Immature natural killer cell (primary cell): ENCODE measurements around the gene PRICKLE1. TPM values are rescaled to one million over a fixed set of nuclear protein-coding genes. Genes with fewer than 3 reads are reported as not detected.
A peak's percentile ranks its signal among the peaks of the same experiment; 100 is the strongest.

ENCODE experiments used
- DNase-seq, 3 donors: peaks; one replicate each; pipeline ENCODE4 v3.0.0; 2022; ENCODE audit warnings: mixed read lengths in 1 of 3
- H3K27ac Mint-ChIP-seq, 6 donors: one replicate each; pipeline ENCODE4 v1.8.0; 2020; ENCODE audit warnings: mixed read lengths in 6 of 6, mild to moderate bottlenecking in 5 of 6, inconsistent platforms in 4 of 6, moderate library complexity in 3 of 6
- H3K27me3 Mint-ChIP-seq, 3 donors: one replicate each; pipeline ENCODE4 v1.8.0; 2020 to 2021; ENCODE audit warnings: low read depth in 3 of 3, mild to moderate bottlenecking in 3 of 3, mixed read lengths in 3 of 3, moderate library complexity in 3 of 3, inconsistent platforms in 1 of 3
- H3K36me3 Mint-ChIP-seq, 3 donors: one replicate each; pipeline ENCODE4 v1.8.0; 2020; ENCODE audit warnings: mixed read lengths in 3 of 3, inconsistent platforms in 2 of 3, mild to moderate bottlenecking in 2 of 3
- H3K4me1 Mint-ChIP-seq, 2 donors: one replicate each; pipeline ENCODE4 v1.8.0; 2020; ENCODE audit warnings: inconsistent platforms in 2 of 2, mild to moderate bottlenecking in 2 of 2, mixed read lengths in 2 of 2, moderate library complexity in 1 of 2
- H3K4me3 Mint-ChIP-seq, 5 donors: one replicate each; pipeline ENCODE4 v1.8.0; 2020; ENCODE audit warnings: mild to moderate bottlenecking in 5 of 5, mixed read lengths in 5 of 5, inconsistent platforms in 3 of 5, moderate library complexity in 3 of 5
- H3K9me3 Mint-ChIP-seq, 6 donors: one replicate each; pipeline ENCODE4 v1.8.0; 2020; ENCODE audit warnings: mild to moderate bottlenecking in 6 of 6, mixed read lengths in 6 of 6, inconsistent platforms in 4 of 6, moderate library complexity in 3 of 6
- polyA plus RNA-seq, 3 donors: library from polyadenylated mRNA; unstranded; fragments of 300-500 nt; fragmentation: Illumina TruSeq; gene quantifications; one replicate each; pipeline ENCODE4 v1.2.3, GENCODE V29; 2021

Gene PRICKLE1
- polyA plus RNA-seq, 3 donors from 2014 or later, result 0.08 to 0.38 TPM; not detected in 1

DNA sequence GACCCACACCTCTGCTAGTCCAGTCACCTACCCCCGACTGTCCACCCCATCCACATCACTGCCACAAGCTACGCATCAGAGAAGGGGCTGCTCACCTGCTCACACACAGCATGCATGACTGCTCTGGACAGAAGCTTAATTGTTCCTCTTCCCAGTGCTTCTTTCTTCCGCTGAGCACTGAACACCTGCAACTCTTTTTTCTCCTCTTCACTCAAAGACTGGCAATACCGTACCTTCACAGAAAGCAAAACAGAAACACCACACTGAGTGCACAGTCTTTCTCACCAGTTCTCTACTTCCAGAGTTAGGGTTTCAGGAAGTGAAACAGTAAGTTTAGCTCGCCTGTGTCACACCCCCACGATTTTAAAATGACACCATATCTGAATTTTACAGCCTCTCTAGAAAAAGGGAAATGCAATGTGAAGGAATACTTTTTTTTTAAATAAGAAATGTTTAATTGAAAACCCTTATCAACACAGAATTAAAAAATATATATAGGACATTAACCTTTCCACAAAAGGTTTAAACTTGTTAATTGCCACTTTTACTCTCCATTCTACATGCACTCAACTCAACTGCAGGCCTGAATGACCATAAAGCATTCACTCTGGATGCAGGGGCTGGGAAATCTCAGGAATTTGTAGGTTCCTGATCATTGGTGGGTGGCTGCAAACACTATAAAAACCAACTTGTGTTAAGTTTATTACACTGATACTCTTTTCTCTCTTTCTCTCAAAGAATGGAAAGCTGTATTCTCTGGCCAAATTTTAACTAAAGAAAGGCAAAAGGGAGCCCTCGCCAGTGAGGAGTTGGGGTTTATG, 120.0 kb downstream of the PRICKLE1 start:
- H3K4me1 Mint-ChIP-seq, result peaks cover 21 to 27% of the 10 kb centered on the region in 2 donors
- H3K4me3 Mint-ChIP-seq, result peak overlapping the region; percentile 57 to 78 (median 72)
- H3K27me3 Mint-ChIP-seq, result peaks cover 0 to 10% (median 3%) of the 10 kb centered on the region in 3 donors
- peak overlapping the region in 3 of 6 donors; percentile 5 to 52 (median 51) for H3K27ac Mint-ChIP-seq
- no peaks in the 10 kb centered on the region for H3K9me3 Mint-ChIP-seq
- H3K36me3 Mint-ChIP-seq, result no peaks in the 10 kb centered on the region
- no peak for DNase-seq

DNA sequence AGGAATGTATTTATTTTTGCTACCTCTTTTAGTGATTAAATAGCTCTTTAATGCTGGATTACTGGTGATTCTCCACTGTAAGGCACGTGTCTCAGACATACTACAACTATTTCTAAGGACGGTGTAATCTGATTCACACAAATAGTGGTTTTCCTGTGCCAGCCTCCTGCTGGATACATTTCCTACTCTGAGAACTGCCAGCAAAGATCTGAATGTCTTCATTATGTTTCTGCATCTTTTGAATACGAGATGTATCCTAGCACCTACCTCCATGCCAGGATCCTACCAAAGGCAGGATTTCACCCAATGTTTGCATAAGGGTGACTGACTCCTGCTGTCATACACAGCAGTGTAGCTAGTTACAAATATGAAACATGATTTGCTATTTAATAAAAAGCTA, 120.6 kb downstream of the PRICKLE1 start:
- no peaks in the 10 kb centered on the region for H3K36me3 Mint-ChIP-seq
- no peak for DNase-seq
- no peaks in the 10 kb centered on the region for H3K9me3 Mint-ChIP-seq
- H3K4me3 Mint-ChIP-seq, result peak overlapping the region; percentile 57 to 78 (median 72)
- peaks cover 21 to 27% of the 10 kb centered on the region in 2 donors for H3K4me1 Mint-ChIP-seq
- H3K27me3 Mint-ChIP-seq, result peaks cover 0 to 10% (median 3%) of the 10 kb centered on the region in 3 donors
- H3K27ac Mint-ChIP-seq, result no peak overlapping the region

DNA sequence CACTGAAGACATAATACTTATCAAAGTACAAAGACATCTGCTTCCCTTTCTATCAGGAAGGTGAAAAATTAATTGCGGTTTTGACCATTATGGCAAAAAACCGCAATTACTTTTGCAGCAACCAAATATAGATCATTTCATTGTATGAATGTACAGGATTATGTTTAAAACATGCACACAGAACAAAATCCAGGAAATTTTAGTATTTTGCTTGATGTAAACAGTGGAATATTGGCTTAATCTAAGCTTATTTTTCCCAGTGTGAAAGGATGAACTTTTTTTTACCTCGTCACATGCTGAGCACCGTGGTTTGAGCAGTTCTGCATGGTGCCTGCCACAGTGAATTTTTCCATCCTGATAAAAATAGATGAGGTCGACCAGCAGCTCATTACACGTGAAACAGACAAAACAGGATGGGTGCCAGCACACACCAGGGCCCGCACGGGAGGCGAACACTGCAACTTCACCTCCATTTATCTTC, 121.2 kb downstream of the PRICKLE1 start:
- peaks cover 0 to 10% (median 3%) of the 10 kb centered on the region in 3 donors for H3K27me3 Mint-ChIP-seq
- DNase-seq, result no peak
- H3K9me3 Mint-ChIP-seq, result no peaks in the 10 kb centered on the region
- H3K27ac Mint-ChIP-seq, result no peak overlapping the region
- H3K36me3 Mint-ChIP-seq, result no peaks in the 10 kb centered on the region
- peak overlapping the region; percentile 44 to 78 (median 72) for H3K4me3 Mint-ChIP-seq
- H3K4me1 Mint-ChIP-seq, result peaks cover 21 to 27% of the 10 kb centered on the region in 2 donors

DNA sequence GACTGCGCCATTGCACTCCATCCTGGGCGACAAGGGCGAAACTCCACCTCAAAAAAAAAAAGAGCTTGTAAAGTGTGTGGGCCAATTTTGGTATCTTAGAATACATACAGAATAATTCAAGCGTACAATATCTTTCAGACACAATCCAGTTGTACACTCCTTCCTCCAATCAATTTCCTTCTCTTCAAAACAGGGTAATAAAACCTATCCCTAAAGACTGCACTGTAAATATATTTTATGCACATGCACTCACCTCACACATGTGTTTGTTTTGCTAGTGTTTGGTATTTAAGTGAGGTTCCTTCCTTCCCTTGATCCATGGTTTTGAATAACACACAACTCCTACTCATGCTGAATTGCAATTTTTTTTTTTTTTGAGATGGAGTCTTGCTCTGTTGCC, 125.9 kb downstream of the PRICKLE1 start:
- Mint-ChIP-seq H3K36me3 (no peaks in the 10 kb centered on the region), H3K27me3 (peaks cover 0 to 4% (median 0%) of the 10 kb centered on the region in 3 donors), H3K4me3 (no peak overlapping the region), H3K27ac (no peak overlapping the region), H3K4me1 (peaks cover 6 to 10% of the 10 kb centered on the region in 2 donors), H3K9me3 (no peaks in the 10 kb centered on the region)
- no peak for DNase-seq

DNA sequence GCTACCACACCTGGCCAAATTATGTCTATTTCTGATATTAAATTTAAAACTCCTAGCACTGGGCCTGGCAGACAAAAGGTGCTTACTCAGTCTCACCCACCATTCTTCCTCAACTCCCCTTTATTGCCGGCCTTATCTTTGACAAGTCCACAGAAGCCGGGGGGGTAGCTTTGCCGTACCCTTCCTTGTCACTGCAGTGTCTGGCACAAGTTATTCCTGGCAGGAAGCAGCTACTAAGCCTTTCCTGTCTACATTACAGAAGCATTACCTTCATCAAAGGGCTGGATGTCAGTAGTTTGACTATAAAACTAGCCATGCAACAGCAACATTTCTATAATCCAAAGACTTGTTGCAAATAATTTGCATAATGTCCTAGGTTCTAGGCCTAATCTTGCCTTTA, 127.1 kb downstream of the PRICKLE1 start:
- no peak overlapping the region for H3K4me3 Mint-ChIP-seq
- no peaks in the 10 kb centered on the region for H3K4me1 Mint-ChIP-seq

DNA sequence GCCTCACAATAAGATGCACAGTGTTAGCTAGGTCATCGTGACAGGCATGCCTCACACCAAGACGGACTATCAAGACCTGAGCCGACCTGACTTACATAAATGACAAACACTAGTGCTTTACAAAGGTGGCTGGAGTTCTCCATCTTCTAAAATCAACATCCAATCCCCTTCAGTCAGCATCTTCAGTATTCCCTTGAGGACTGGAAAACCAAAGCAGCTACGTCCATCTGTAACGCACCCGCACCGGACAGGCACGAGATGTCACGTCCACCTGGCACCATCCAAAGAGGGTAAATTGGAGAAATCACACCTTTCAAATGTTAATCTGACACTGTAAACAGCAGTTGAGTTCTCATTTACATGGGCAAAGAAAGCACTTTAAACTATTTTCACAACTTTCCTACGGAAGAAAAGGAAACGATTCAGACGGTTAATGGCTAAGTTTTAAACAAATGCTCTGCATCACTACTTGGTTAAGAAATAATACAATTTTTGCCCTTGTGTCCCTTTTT, 130.2 kb downstream of the PRICKLE1 start:
- DNase-seq, result no peak
- Mint-ChIP-seq H3K36me3 (no peaks in the 10 kb centered on the region), H3K4me1 (no peaks in the 10 kb centered on the region), H3K4me3 (no peak overlapping the region), H3K9me3 (no peaks in the 10 kb centered on the region), H3K27me3 (no peaks in the 10 kb centered on the region), H3K27ac (no peak overlapping the region)

More for the DNA sequence above, 127.1 kb downstream of the PRICKLE1 start:
- DNase-seq, result no peak
- Mint-ChIP-seq H3K36me3 (no peaks in the 10 kb centered on the region), H3K27ac (no peak overlapping the region), H3K9me3 (no peaks in the 10 kb centered on the region), H3K27me3 (no peaks in the 10 kb centered on the region)

DNA sequence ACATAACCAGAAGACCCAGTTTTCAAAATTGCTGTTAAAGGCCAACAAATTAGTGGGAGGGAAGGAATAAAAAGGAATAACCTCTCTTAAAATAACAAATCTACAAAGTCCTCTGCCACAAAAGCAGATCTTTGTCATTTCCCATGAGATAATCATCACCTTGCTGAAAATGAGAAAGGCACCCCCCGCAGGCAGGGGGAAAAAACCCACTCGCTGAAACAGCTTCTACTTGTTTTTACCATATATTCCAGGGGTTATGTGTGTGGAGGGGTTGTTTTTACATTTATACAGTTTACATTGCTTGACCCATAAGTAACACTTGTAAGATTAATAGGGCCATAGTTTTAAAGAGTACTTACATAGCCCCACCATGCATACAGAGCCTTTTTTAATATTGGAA, 131.0 kb downstream of the PRICKLE1 start:
- no peaks in the 10 kb centered on the region for H3K36me3 Mint-ChIP-seq

DNA sequence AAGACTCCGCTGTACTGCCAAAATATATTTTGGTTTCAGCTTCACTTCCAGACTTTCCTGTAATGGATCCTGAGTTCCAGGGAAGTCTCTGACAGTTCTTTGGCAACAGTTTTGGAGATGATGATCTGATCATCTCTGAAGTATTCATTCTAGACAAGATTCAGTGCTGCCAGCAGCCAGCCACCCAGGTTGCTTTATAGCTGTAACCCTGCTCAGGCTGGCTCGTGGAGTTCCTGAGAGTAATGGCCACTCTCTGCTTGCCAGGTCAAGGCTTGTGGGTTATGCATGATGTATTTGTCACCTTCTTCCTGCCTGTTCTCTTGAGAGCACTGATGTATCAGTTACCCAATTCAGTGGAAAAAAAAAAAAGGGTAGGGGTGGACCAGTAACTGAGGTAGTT, 139.3 kb downstream of the PRICKLE1 start:
- H3K27ac Mint-ChIP-seq, result peak overlapping the region in 1 of 6 donors; percentile 9

More for the DNA sequence above, 131.0 kb downstream of the PRICKLE1 start:
- Mint-ChIP-seq H3K4me1 (no peaks in the 10 kb centered on the region), H3K27ac (no peak overlapping the region), H3K4me3 (no peak overlapping the region), H3K9me3 (no peaks in the 10 kb centered on the region), H3K27me3 (no peaks in the 10 kb centered on the region)
- DNase-seq, result no peak

DNA sequence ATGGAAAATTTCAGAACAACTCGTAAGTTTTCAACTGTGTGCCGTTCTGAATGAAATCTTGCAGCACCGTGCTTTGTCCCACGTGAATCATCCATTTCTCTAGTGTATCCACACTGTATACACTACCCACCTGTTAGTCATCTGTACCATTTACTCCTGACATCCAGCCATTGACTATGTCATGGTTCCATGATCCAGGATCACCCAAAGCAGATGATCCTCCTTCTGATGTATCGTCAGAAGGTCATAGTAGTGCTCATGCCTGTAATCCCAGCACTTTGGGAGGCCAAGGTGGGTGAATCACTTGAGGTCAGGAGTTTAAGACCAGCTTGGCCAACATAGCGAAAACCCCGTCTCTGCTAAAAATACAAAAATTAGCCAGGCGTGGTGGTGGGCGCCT, 140.7 kb downstream of the PRICKLE1 start:
- DNase-seq, result no peak
- Mint-ChIP-seq H3K9me3 (peaks cover 0 to 5% (median 0%) of the 10 kb centered on the region in 6 donors), H3K36me3 (peaks cover 39 to 51% (median 49%) of the 10 kb centered on the region in 3 donors), H3K27ac (no peak overlapping the region), H3K27me3 (no peaks in the 10 kb centered on the region), H3K4me3 (no peak overlapping the region), H3K4me1 (no peaks in the 10 kb centered on the region)

More for the DNA sequence above, 139.3 kb downstream of the PRICKLE1 start:
- Mint-ChIP-seq H3K36me3 (peaks cover 28 to 37% (median 35%) of the 10 kb centered on the region in 3 donors), H3K4me3 (no peak overlapping the region), H3K4me1 (no peaks in the 10 kb centered on the region), H3K9me3 (no peaks in the 10 kb centered on the region), H3K27me3 (no peaks in the 10 kb centered on the region)
- DNase-seq, result no peak

DNA sequence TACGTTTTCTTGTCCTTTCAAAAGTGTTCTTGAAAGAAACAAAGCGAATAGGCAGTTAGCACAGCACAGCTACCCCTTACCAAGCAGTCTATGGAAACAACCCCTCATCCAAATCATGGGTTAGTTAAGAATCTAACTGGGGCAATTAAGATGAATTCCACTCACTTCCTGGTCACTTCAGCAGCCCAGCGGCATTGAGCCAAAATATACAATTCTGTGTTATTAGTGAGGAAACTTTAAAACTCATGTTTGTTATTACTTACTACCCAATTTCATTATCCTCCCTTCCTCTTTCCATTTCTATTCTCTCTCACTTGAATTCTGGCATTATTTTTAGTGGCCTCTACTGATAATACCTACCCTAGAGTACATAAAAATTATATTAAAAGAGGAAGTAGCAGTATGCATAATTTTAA, 142.2 kb downstream of the PRICKLE1 start:
- no peak overlapping the region for H3K27ac Mint-ChIP-seq
- H3K27me3 Mint-ChIP-seq, result no peaks in the 10 kb centered on the region
- peaks cover 44 to 66% (median 59%) of the 10 kb centered on the region in 3 donors for H3K36me3 Mint-ChIP-seq
- no peak overlapping the region for H3K4me3 Mint-ChIP-seq
- no peaks in the 10 kb centered on the region for H3K4me1 Mint-ChIP-seq
- peaks cover 0 to 5% (median 0%) of the 10 kb centered on the region in 6 donors for H3K9me3 Mint-ChIP-seq
- DNase-seq, result no peak

DNA sequence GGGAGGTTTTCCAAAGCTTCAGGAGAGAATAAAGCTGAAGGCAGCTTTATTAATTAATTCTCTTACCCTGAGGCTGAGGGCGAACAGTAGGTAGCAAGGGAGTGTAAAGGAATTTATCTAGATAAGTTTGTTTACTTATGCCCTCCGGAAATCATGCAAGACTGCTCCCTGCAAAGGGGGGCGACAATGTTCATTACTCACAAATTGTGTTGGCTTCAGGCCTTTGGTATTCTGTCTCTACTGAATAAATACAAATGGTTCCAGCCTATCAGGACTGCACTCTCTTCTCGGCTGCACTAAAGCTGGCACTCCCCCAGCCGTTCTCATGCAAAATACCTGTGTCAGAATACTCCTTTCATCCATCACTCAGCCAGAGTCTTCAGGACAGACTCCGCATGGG, 142.8 kb downstream of the PRICKLE1 start:
- no peak for DNase-seq
- no peak overlapping the region for H3K4me3 Mint-ChIP-seq
- no peaks in the 10 kb centered on the region for H3K27me3 Mint-ChIP-seq
- H3K4me1 Mint-ChIP-seq, result no peaks in the 10 kb centered on the region
- peaks cover 0 to 5% (median 0%) of the 10 kb centered on the region in 6 donors for H3K9me3 Mint-ChIP-seq
- H3K36me3 Mint-ChIP-seq, result peaks cover 49 to 72% (median 63%) of the 10 kb centered on the region in 3 donors
- no peak overlapping the region for H3K27ac Mint-ChIP-seq

DNA sequence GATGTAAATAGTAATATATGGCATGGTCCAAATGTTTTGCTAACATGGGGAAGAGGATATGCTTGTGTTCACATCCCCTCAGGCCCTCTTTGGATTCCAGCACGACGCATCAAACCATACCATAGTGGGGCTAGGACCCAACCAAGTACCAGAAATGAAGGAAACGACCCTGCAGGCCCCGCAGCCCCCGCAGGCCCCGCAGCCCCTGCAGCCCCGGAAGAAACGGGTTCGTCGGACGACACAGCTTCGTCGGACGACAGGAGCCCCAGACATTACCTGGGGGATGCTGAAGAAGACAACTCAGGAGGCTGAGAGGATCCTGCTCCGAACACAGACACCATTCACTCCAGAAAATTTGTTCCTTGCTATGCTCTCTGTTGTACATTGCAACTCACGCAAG, 143.7 kb downstream of the PRICKLE1 start:
- Mint-ChIP-seq H3K27ac (no peak overlapping the region), H3K4me3 (no peak overlapping the region), H3K36me3 (peaks cover 49 to 79% (median 69%) of the 10 kb centered on the region in 3 donors), H3K27me3 (peaks cover 0 to 1% (median 0%) of the 10 kb centered on the region in 3 donors), H3K4me1 (no peaks in the 10 kb centered on the region), H3K9me3 (peaks cover 0 to 5% (median 0%) of the 10 kb centered on the region in 6 donors)
- DNase-seq, result no peak

DNA sequence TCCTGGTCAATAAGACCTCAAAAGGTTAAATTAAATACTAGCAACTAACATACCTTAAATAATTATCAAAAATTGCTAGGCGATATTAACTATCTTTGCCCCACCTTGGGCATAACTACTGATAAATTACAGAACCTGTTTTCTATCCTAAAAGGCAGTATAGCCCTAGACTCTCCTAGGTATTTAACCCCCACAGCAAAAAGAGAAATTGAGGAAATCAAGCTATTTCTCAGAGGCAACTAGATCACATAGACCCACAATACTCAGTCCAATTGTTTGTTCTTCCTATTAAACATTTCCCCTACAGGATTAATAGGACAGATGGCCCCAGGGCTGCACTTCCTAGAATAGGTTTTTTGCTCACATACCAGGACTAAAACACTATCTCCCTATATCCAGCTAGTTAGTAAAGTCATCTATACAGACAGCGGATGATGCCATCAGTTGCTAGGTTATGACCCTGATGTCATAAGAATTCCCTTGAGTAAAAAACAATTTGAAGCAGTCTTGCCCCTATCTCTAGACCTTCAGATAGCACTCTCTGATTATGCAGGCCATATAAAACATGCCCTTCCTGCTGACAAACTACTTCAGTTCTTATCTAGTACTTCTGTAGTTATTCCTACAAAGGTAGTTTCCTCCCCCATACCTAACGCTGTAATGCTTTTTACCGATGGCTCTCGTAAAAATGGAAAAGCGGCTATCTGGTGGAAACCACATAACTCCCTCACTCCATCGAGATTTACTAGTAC, 145.2 kb downstream of the PRICKLE1 start:
- peaks cover 0 to 1% (median 0%) of the 10 kb centered on the region in 3 donors for H3K27me3 Mint-ChIP-seq
- H3K9me3 Mint-ChIP-seq, result peaks cover 0 to 5% (median 0%) of the 10 kb centered on the region in 6 donors
- peaks cover 44 to 82% (median 66%) of the 10 kb centered on the region in 3 donors for H3K36me3 Mint-ChIP-seq
- DNase-seq, result no peak
- H3K4me3 Mint-ChIP-seq, result no peak overlapping the region
- no peaks in the 10 kb centered on the region for H3K4me1 Mint-ChIP-seq
- no peak overlapping the region for H3K27ac Mint-ChIP-seq
